Skeletal muscle satellite cell (primary cell): Measurements from ENCODE around the gene PPP1R13B.
"Not testable (repeated sequence)": the region's sequence is repeated elsewhere in the genome, so short reads cannot be mapped to it uniquely, and the experiment has no call there.

Experiments
- H3K27me3 ChIP-seq: 2 replicates; pipeline ENCODE4 v1.7.0; 2013; ENCODE audit warnings: low read length; ENCODE audit not compliant: control insufficient read depth, insufficient read depth
- H3K36me3 ChIP-seq: 2 replicates; pipeline ENCODE4 v1.7.0; 2013; ENCODE audit warnings: mild to moderate bottlenecking, control low read depth, low read length; ENCODE audit not compliant: insufficient read depth
- H3K4me1 ChIP-seq: 2 replicates; pipeline ENCODE4 v1.7.0; 2013; ENCODE audit warnings: low read length; ENCODE audit not compliant: control insufficient read depth, insufficient read depth
- H3K4me2 ChIP-seq: 2 replicates; pipeline ENCODE4 v1.7.0; 2013; ENCODE audit warnings: mild to moderate bottlenecking, low read length
- H3K4me3 ChIP-seq: 2 replicates; pipeline ENCODE4 v1.7.0; 2013; ENCODE audit warnings: low read length
- H3K9ac ChIP-seq: 2 replicates; pipeline ENCODE4 v1.7.0; 2013; ENCODE audit warnings: mild to moderate bottlenecking, low read depth, low read length, moderate library complexity
- H3K9me3 ChIP-seq: replicated peaks from 2 replicates; pipeline ENCODE4 v1.7.0; 2013; ENCODE audit warnings: mild to moderate bottlenecking, control low read depth, low read length

The PPP1R13B gene

GRCh38 chr14:103793192-103793591 lies 54.2 kb downstream of the PPP1R13B start:
- not testable (repeated sequence) for H3K36me3 ChIP-seq, H3K4me3 ChIP-seq, H3K4me2 ChIP-seq, H3K9me3 ChIP-seq, H3K27me3 ChIP-seq, H3K4me1 ChIP-seq, H3K9ac ChIP-seq

GRCh38 chr14:103788086-103788485 lies 59.3 kb downstream of the PPP1R13B start:
- Histone ChIP-seq H3K36me3 (no peaks in the 10 kb centered on the region), H3K27me3 (no peaks in the 10 kb centered on the region), H3K4me2 (no peak overlapping the region), H3K9ac (no peak overlapping the region), H3K4me3 (no peak overlapping the region), H3K4me1 (no peaks in the 10 kb centered on the region), H3K9me3 (no peaks in the 10 kb centered on the region)

GRCh38 chr14:103782376-103782775 lies 65.0 kb downstream of the PPP1R13B start:
- Histone ChIP-seq H3K9me3 (no peaks in the 10 kb centered on the region), H3K4me2 (no peak overlapping the region), H3K36me3 (no peaks in the 10 kb centered on the region), H3K27me3 (no peaks in the 10 kb centered on the region), H3K9ac (no peak overlapping the region), H3K4me3 (no peak overlapping the region), H3K4me1 (no peaks in the 10 kb centered on the region)

GRCh38 chr14:103776319-103776718 lies 71.1 kb downstream of the PPP1R13B start:
- H3K4me1 ChIP-seq, H3K4me2 ChIP-seq, H3K4me3 ChIP-seq, H3K9me3 ChIP-seq, H3K27me3 ChIP-seq, H3K36me3 ChIP-seq, H3K9ac ChIP-seq: not testable (repeated sequence)

GRCh38 chr14:103775506-103775905 lies 71.9 kb downstream of the PPP1R13B start:
- Histone ChIP-seq H3K27me3 (no peaks in the 10 kb centered on the region), H3K4me2 (no peak overlapping the region), H3K9me3 (no peaks in the 10 kb centered on the region), H3K36me3 (no peaks in the 10 kb centered on the region), H3K4me1 (no peaks in the 10 kb centered on the region), H3K9ac (no peak overlapping the region), H3K4me3 (no peak overlapping the region)

- no peak overlapping the region for H3K9ac ChIP-seq
- H3K4me3 ChIP-seq: no peak overlapping the region
- H3K27me3 ChIP-seq: no peaks in the 10 kb centered on the region
- H3K4me2 ChIP-seq: no peak overlapping the region
- no peaks in the 10 kb centered on the region for H3K36me3 ChIP-seq
- no peaks in the 10 kb centered on the region for H3K9me3 ChIP-seq
- H3K4me1 ChIP-seq: no peaks in the 10 kb centered on the region
Observed at GRCh38 chr14:103773521-103773920, 73.9 kb downstream of the PPP1R13B start.

- no peak overlapping the region for H3K9ac ChIP-seq
- no peaks in the 10 kb centered on the region for H3K36me3 ChIP-seq
- no peaks in the 10 kb centered on the region for H3K9me3 ChIP-seq
- H3K4me1 ChIP-seq: no peaks in the 10 kb centered on the region
- H3K27me3 ChIP-seq: no peaks in the 10 kb centered on the region
- H3K4me3 ChIP-seq: no peak overlapping the region
- no peak overlapping the region for H3K4me2 ChIP-seq
Observed at GRCh38 chr14:103772078-103772712, 75.2 kb downstream of the PPP1R13B start.

- Histone ChIP-seq H3K9me3 (no peaks in the 10 kb centered on the region), H3K36me3 (no peaks in the 10 kb centered on the region), H3K4me1 (no peaks in the 10 kb centered on the region), H3K4me3 (no peak overlapping the region), H3K4me2 (no peak overlapping the region), H3K27me3 (no peaks in the 10 kb centered on the region), H3K9ac (no peak overlapping the region)
Observed at GRCh38 chr14:103770902-103771301, 76.5 kb downstream of the PPP1R13B start.

GRCh38 chr14:103770500-103770899 lies 76.9 kb downstream of the PPP1R13B start:
- Histone ChIP-seq H3K27me3 (no peaks in the 10 kb centered on the region), H3K36me3 (no peaks in the 10 kb centered on the region), H3K4me2 (no peak overlapping the region), H3K4me1 (no peaks in the 10 kb centered on the region), H3K9ac (no peak overlapping the region), H3K9me3 (no peaks in the 10 kb centered on the region), H3K4me3 (no peak overlapping the region)

GRCh38 chr14:103767336-103767894 lies 80.0 kb downstream of the PPP1R13B start:
- no peaks in the 10 kb centered on the region for H3K27me3 ChIP-seq
- H3K4me2 ChIP-seq: no peak overlapping the region
- H3K4me3 ChIP-seq: no peak overlapping the region
- no peaks in the 10 kb centered on the region for H3K36me3 ChIP-seq
- no peaks in the 10 kb centered on the region for H3K9me3 ChIP-seq
- no peaks in the 10 kb centered on the region for H3K4me1 ChIP-seq
- no peak overlapping the region for H3K9ac ChIP-seq

- no peak overlapping the region for H3K4me3 ChIP-seq
- H3K4me1 ChIP-seq: peaks cover 6% of the 10 kb centered on the region
- H3K9ac ChIP-seq: no peak overlapping the region
- no peaks in the 10 kb centered on the region for H3K36me3 ChIP-seq
- no peak overlapping the region for H3K4me2 ChIP-seq
- H3K9me3 ChIP-seq: no peaks in the 10 kb centered on the region
- H3K27me3 ChIP-seq: no peaks in the 10 kb centered on the region
Observed at GRCh38 chr14:103765526-103765925, 81.8 kb downstream of the PPP1R13B start.

GRCh38 chr14:103763730-103764488 lies 83.5 kb downstream of the PPP1R13B start:
- Histone ChIP-seq H3K9ac (no peak overlapping the region), H3K9me3 (no peaks in the 10 kb centered on the region), H3K4me3 (no peak overlapping the region), H3K4me2 (no peak overlapping the region), H3K4me1 (peaks cover 6% of the 10 kb centered on the region), H3K36me3 (no peaks in the 10 kb centered on the region), H3K27me3 (no peaks in the 10 kb centered on the region)
